Muscle layer of colon (tissue), 2 donors: Measurements from ENCODE around the gene MUC12.
A peak's percentile ranks its signal among the peaks of the same experiment; 100 is the strongest.

Experiments used
- H3K27ac ChIP-seq: one replicate; pipeline ENCODE4 v1.7.0; 2013; ENCODE audit warnings: low read depth, mild to moderate bottlenecking, low read length, moderate library complexity
- H3K27me3 ChIP-seq, 2 donors: one replicate each; pipeline ENCODE4 v1.7.0; 2013; ENCODE audit warnings: low read length in 2 of 2, mild to moderate bottlenecking in 2 of 2; ENCODE audit not compliant: insufficient read depth in 2 of 2, control insufficient read depth in 1 of 2
- H3K36me3 ChIP-seq: one replicate; pipeline ENCODE4 v1.7.0; 2013; ENCODE audit warnings: mild to moderate bottlenecking, low read length; ENCODE audit not compliant: insufficient read depth
- H3K4me1 ChIP-seq: one replicate; pipeline ENCODE4 v1.7.0; 2013; ENCODE audit warnings: mild to moderate bottlenecking, low read length; ENCODE audit not compliant: insufficient read depth
- H3K4me3 ChIP-seq, 2 donors: one replicate each; pipeline ENCODE4 v1.7.0; 2013; ENCODE audit warnings: low read length in 2 of 2, low read depth in 1 of 2, mild to moderate bottlenecking in 1 of 2, moderate library complexity in 1 of 2
- H3K9ac ChIP-seq: one replicate; pipeline ENCODE4 v1.7.0; 2013; ENCODE audit warnings: low read length
- H3K9me3 ChIP-seq: one replicate; pipeline ENCODE4 v1.7.0; 2013; ENCODE audit warnings: mild to moderate bottlenecking, low read length
- donor health status: abdominal sarcoma.
- donor health status: Adenocarcinoma of cecum.

Gene MUC12

GRCh38 chr7:100963386-100963785 is 6.0 kb upstream of the MUC12 start:
- no peak overlapping the region for H3K9ac ChIP-seq
- H3K4me1 ChIP-seq: no peaks in the 10 kb centered on the region
- H3K4me3 ChIP-seq: no peak overlapping the region
- H3K27ac ChIP-seq: no peak overlapping the region
- no peaks in the 10 kb centered on the region for H3K9me3 ChIP-seq
- peaks cover 41 to 53% of the 10 kb centered on the region in 2 donors for H3K27me3 ChIP-seq
- H3K36me3 ChIP-seq: no peaks in the 10 kb centered on the region

GRCh38 chr7:100963874-100964273 is 5.5 kb upstream of the MUC12 start:
- no peak overlapping the region for H3K4me3 ChIP-seq
- H3K36me3 ChIP-seq: no peaks in the 10 kb centered on the region
- no peaks in the 10 kb centered on the region for H3K4me1 ChIP-seq
- H3K9me3 ChIP-seq: no peaks in the 10 kb centered on the region
- no peak overlapping the region for H3K9ac ChIP-seq
- H3K27ac ChIP-seq: no peak overlapping the region
- peaks cover 46 to 58% of the 10 kb centered on the region in 2 donors for H3K27me3 ChIP-seq

GRCh38 chr7:100964630-100965029 is 4.7 kb upstream of the MUC12 start:
- Histone ChIP-seq H3K9ac (no peak overlapping the region), H3K4me3 (no peak overlapping the region), H3K36me3 (no peaks in the 10 kb centered on the region), H3K27me3 (peaks cover 46 to 64% of the 10 kb centered on the region in 2 donors), H3K4me1 (no peaks in the 10 kb centered on the region), H3K9me3 (no peaks in the 10 kb centered on the region), H3K27ac (no peak overlapping the region)

- Histone ChIP-seq H3K4me3 (peak overlapping the region in 1 of 2 donors; percentile 38), H3K9ac (no peak overlapping the region), H3K4me1 (no peaks in the 10 kb centered on the region), H3K9me3 (no peaks in the 10 kb centered on the region), H3K36me3 (no peaks in the 10 kb centered on the region), H3K27me3 (peaks cover 46 to 64% of the 10 kb centered on the region in 2 donors), H3K27ac (no peak overlapping the region)
Observed at GRCh38 chr7:100965045-100965722, 4.2 kb upstream of the MUC12 start.

GRCh38 chr7:100965723-100966541 is 3.4 kb upstream of the MUC12 start:
- Histone ChIP-seq H3K9me3 (no peaks in the 10 kb centered on the region), H3K27ac (no peak overlapping the region), H3K36me3 (no peaks in the 10 kb centered on the region), H3K27me3 (peaks cover 46 to 59% of the 10 kb centered on the region in 2 donors), H3K4me3 (peak overlapping the region in 1 of 2 donors; percentile 38), H3K9ac (no peak overlapping the region), H3K4me1 (no peaks in the 10 kb centered on the region)

GRCh38 chr7:100966542-100967291 is 2.6 kb upstream of the MUC12 start:
- Histone ChIP-seq H3K9me3 (no peaks in the 10 kb centered on the region), H3K36me3 (no peaks in the 10 kb centered on the region), H3K9ac (no peak overlapping the region), H3K27me3 (peaks cover 46 to 58% of the 10 kb centered on the region in 2 donors), H3K4me1 (no peaks in the 10 kb centered on the region), H3K27ac (no peak overlapping the region), H3K4me3 (peak overlapping the region in 1 of 2 donors; percentile 23)

- Histone ChIP-seq H3K27me3 (peaks cover 46 to 58% of the 10 kb centered on the region in 2 donors), H3K4me3 (no peak overlapping the region), H3K27ac (no peak overlapping the region), H3K36me3 (no peaks in the 10 kb centered on the region), H3K9ac (no peak overlapping the region), H3K4me1 (no peaks in the 10 kb centered on the region), H3K9me3 (no peaks in the 10 kb centered on the region)
Observed at GRCh38 chr7:100967292-100967863, 2.0 kb upstream of the MUC12 start.

- Histone ChIP-seq H3K9me3 (no peaks in the 10 kb centered on the region), H3K27me3 (peaks cover 46 to 58% of the 10 kb centered on the region in 2 donors), H3K9ac (no peak overlapping the region)
Observed at GRCh38 chr7:100968031-100968430, 1.3 kb upstream of the MUC12 start.

GRCh38 chr7:100968650-100969049 is 715 bp upstream of the MUC12 start:
- peaks cover 46 to 58% of the 10 kb centered on the region in 2 donors for H3K27me3 ChIP-seq
- no peak overlapping the region for H3K27ac ChIP-seq
- H3K4me1 ChIP-seq: no peaks in the 10 kb centered on the region
- no peaks in the 10 kb centered on the region for H3K36me3 ChIP-seq
- H3K9me3 ChIP-seq: no peaks in the 10 kb centered on the region
- H3K4me3 ChIP-seq: no peak overlapping the region
- H3K9ac ChIP-seq: no peak overlapping the region

More at GRCh38 chr7:100968031-100968430, 1.3 kb upstream of the MUC12 start:
- Histone ChIP-seq H3K36me3 (no peaks in the 10 kb centered on the region), H3K4me3 (no peak overlapping the region), H3K4me1 (no peaks in the 10 kb centered on the region), H3K27ac (no peak overlapping the region)

- no peaks in the 10 kb centered on the region for H3K9me3 ChIP-seq
- no peaks in the 10 kb centered on the region for H3K4me1 ChIP-seq
- H3K27ac ChIP-seq: no peak overlapping the region
- no peak overlapping the region for H3K4me3 ChIP-seq
- no peaks in the 10 kb centered on the region for H3K36me3 ChIP-seq
- peaks cover 25 to 31% of the 10 kb centered on the region in 2 donors for H3K27me3 ChIP-seq
- H3K9ac ChIP-seq: no peak overlapping the region
Observed at GRCh38 chr7:100971111-100972001, 2.0 kb downstream of the MUC12 start.
